B cell (primary cell): Measurements from ENCODE around the gene PCBP1. TPM values are rescaled to one million over a fixed set of nuclear protein-coding genes. Genes with fewer than 3 reads are reported as not detected.

Experiments
- ATAC-seq: fragments of 200-7000 bp; cut with Tn5 transposase; one replicate; pipeline ENCODE4 v1.10.0; 2021; ENCODE audit warnings: low read depth, mild to moderate bottlenecking, moderate number of reproducible peaks, moderate library complexity
- CTCF ChIA-PET: fragments of 350-600 bp; sonication (Branson Sonifier 250); formaldehyde crosslinking; loops from one replicate; lab custom pipeline; 2021; ENCODE audit warnings: antibody characterized with exemption, inconsistent platforms; lab: Charles Lee
- POLR2A ChIA-PET: fragments of 350-600 bp; sonication (Branson Sonifier 250); formaldehyde crosslinking; loops from one replicate; lab custom pipeline; 2021; ENCODE audit warnings: antibody characterized with exemption; lab: Charles Lee
- DNase-seq: peaks from one replicate; pipeline ENCODE4 v3.0.0; 2013
- H2AFZ ChIP-seq: 2 replicates; pipeline ENCODE4 v1.6.1; 2012; ENCODE audit warnings: mild to moderate bottlenecking, low read depth, low read length; ENCODE audit not compliant: insufficient read depth, poor library complexity, severe bottlenecking
- H3K27ac ChIP-seq, 2 donors: 1 replicate in 1 of 2; 2 replicates in 1 of 2; pipeline ENCODE4 v1.5.1; 2012 to 2013; ENCODE audit warnings: low read length in 2 of 2, mild to moderate bottlenecking in 2 of 2, moderate library complexity in 1 of 2
- H3K27me3 ChIP-seq, 4 experiments: fragments of 200-600 bp in 1 of 4; sonication (generic) in 1 of 4; replicated peaks in 1 of 4; 1 replicate in 2 of 4; 2 replicates in 2 of 4; pipeline versions ENCODE4 v1.6.1 to v1.7.0; 2013 to 2016; ENCODE audit warnings: low read length in 3 of 4, mild to moderate bottlenecking in 2 of 4, mixed read lengths in 1 of 4, moderate library complexity in 1 of 4; ENCODE audit not compliant: insufficient read depth in 4 of 4, control insufficient read depth in 3 of 4; ENCODE audit errors: control extremely low read depth in 1 of 4
- H3K36me3 ChIP-seq, 2 experiments: replicated peaks in 1 of 2; 1 replicate in 1 of 2; 2 replicates in 1 of 2; pipeline versions ENCODE4 v1.6.1 to v1.7.1; 2013; ENCODE audit warnings: low read length in 1 of 2; ENCODE audit not compliant: insufficient read depth in 2 of 2, control insufficient read depth in 1 of 2; ENCODE audit errors: control extremely low read depth in 1 of 2, extremely low read depth in 1 of 2
- H3K4me1 ChIP-seq, 2 donors: fragments of 200-600 bp in 1 of 2; sonication (generic) in 1 of 2; 1 replicate in 1 of 2; 2 replicates in 1 of 2; pipeline versions ENCODE4 v1.5.1 to v1.6.1; 2013 to 2017; ENCODE audit warnings: low read length in 2 of 2; ENCODE audit not compliant: control insufficient read depth in 2 of 2, insufficient read depth in 2 of 2
- H3K4me2 ChIP-seq: replicated peaks from 2 replicates; pipeline ENCODE3; 2012; ENCODE audit warnings: mild to moderate bottlenecking, low read depth, low read length; ENCODE audit not compliant: poor library complexity, severe bottlenecking
- H3K4me3 ChIP-seq, 5 experiments: fragments of 200-600 bp in 1 of 5; sonication (generic) in 1 of 5; 1 replicate in 3 of 5; 2 replicates in 2 of 5; pipeline versions ENCODE4 v1.5.1 to v1.7.0; 2011 to 2016; ENCODE audit warnings: low read length in 4 of 5, mild to moderate bottlenecking in 4 of 5, low read depth in 2 of 5, control low read depth in 1 of 5, moderate library complexity in 1 of 5; ENCODE audit not compliant: insufficient read depth in 1 of 5; ENCODE audit errors: control extremely low read depth in 1 of 5, extremely low read depth in 1 of 5
- H3K79me2 ChIP-seq: fragments of 200-600 bp; sonication (generic); one replicate; pipeline ENCODE4 v1.6.0; 2016; ENCODE audit warnings: low read length; ENCODE audit not compliant: control insufficient read depth, insufficient read depth
- H3K9ac ChIP-seq: fragments of 200-600 bp; sonication (generic); 2 replicates; pipeline ENCODE4 v1.6.1; 2017; ENCODE audit warnings: mild to moderate bottlenecking, low read length, moderate library complexity
- H3K9me3 ChIP-seq, 3 donors: one replicate each; pipeline versions ENCODE4 v1.6.1 to v1.7.1; 2013; ENCODE audit warnings: low read length in 2 of 3; ENCODE audit not compliant: control insufficient read depth in 2 of 3, insufficient read depth in 1 of 3; ENCODE audit errors: control extremely low read depth in 1 of 3
- H4K20me1 ChIP-seq: 2 replicates; pipeline ENCODE4 v1.6.0; 2012; ENCODE audit warnings: mild to moderate bottlenecking, low read length; ENCODE audit not compliant: insufficient read depth, control insufficient read depth, poor library complexity, severe bottlenecking
- H3K27ac Mint-ChIP-seq: one replicate; pipeline ENCODE4 v1.8.0; 2021; ENCODE audit warnings: mixed read lengths
- H3K27me3 Mint-ChIP-seq: one replicate; pipeline ENCODE4 v1.8.0; 2021; ENCODE audit warnings: mixed read lengths
- H3K4me1 Mint-ChIP-seq: one replicate; pipeline ENCODE4 v1.8.0; 2021; ENCODE audit warnings: mixed read lengths
- H3K4me3 Mint-ChIP-seq: one replicate; pipeline ENCODE4 v1.8.0; 2021; ENCODE audit warnings: mixed read lengths
- H3K9me3 Mint-ChIP-seq: one replicate; pipeline ENCODE4 v1.8.0; 2022; ENCODE audit warnings: mixed read lengths; ENCODE audit not compliant: insufficient read depth
- WGBS: methylation state at CpG from one replicate; pipeline ENCODE4 v1.1.5; 2013; ENCODE audit warnings: missing lambda C conversion rate; ENCODE audit not compliant: insufficient coverage; 5-methylcytosine and 5-hydroxymethylcytosine counted together
- intact Hi-C: fragments of 100-400 bp; cut with micrococcal nuclease; formaldehyde crosslinking; loops from one replicate; pipeline ENCODE4 v1.10.0; 2022
- polyA plus RNA-seq: library from polyadenylated mRNA; depleted of rRNA; stranded (reverse); fragments of >200 nt; gene quantifications from 2 replicates; pipeline ENCODE4 v1.2.3, GENCODE V29; 2012
- total RNA-seq, 2 donors: library from RNA; stranded (reverse); fragments of 120-200 nt in 1 of 2; gene quantifications; 1 replicate in 1 of 2; 2 replicates in 1 of 2; pipeline versions ENCODE4 v1.2.3 to v1.2.4, GENCODE V29; 2013 to 2022
- TF ChIP-seq, protein P1 (sequence below): fragments of 200-600 bp; IDR thresholded peaks from one replicate; pipeline ENCODE4 v1.8.0; 2022; ENCODE audit warnings: antibody characterized with exemption, mild to moderate bottlenecking

Gene PCBP1
- total and polyA plus RNA-seq, 2 donors (not counting 1 experiment from before 2014, with no cell fraction given), result 172 to 327 TPM

DNA sequence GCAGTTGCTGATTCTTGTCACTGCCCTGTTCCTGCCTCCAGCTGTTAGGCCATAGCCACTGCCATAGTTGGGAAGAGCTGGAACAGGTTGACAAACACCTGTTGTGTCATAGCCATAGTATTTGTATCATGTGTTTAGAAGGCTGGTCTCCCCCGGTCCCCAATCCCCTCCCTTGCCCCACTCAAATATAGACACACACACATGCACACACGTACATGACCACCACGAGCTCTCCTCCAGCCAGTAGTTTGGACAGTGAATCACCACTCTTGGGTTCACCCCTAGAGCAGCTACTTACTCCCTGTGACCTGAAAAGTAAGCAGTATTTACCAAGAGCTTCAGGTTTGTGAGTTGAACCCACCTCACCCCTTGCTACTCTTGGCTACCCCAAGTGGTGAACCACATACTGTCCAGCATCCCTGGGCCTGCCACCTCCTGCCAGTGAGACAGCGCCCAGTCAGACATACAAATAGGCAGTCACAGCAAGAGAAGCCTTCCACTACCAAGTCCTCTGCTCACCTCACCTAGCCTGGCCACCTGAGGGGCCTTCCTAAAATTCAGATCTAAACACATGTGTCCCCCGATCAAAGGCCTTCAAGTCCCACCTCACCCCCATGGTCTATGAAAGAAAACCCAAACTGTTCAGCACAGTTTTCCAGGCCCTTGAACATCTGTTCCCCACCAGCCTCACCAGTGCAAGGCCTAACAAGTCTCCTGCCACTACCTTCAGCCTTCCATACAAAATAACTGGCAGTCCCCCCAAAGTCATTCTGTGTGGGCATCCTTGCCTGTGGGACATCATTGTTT lies 7.1 kb downstream of the PCBP1 start:
- ChIA-PET POLR2A (interaction anchor here (0.6 to 6.1 kb wide), 18 partner anchors 8 to 1028 kb away, joined by 3 to 43 read pairs (median 8); partner anchors contain the start of genes C2orf42, MXD1 and PCBP1), CTCF (interaction anchor here (0.8 to 4.5 kb wide), 10 partner anchors 9 to 180 kb away, joined by 3 to 22 read pairs (median 11); partner anchors contain the start of gene MXD1)
- peak overlapping the region; percentile 65 for H2AFZ ChIP-seq
- peak; percentile 5 for ATAC-seq
- H3K27me3 Mint-ChIP-seq, result no peaks in the 10 kb centered on the region
- TF ChIP-seq, protein P1, sequence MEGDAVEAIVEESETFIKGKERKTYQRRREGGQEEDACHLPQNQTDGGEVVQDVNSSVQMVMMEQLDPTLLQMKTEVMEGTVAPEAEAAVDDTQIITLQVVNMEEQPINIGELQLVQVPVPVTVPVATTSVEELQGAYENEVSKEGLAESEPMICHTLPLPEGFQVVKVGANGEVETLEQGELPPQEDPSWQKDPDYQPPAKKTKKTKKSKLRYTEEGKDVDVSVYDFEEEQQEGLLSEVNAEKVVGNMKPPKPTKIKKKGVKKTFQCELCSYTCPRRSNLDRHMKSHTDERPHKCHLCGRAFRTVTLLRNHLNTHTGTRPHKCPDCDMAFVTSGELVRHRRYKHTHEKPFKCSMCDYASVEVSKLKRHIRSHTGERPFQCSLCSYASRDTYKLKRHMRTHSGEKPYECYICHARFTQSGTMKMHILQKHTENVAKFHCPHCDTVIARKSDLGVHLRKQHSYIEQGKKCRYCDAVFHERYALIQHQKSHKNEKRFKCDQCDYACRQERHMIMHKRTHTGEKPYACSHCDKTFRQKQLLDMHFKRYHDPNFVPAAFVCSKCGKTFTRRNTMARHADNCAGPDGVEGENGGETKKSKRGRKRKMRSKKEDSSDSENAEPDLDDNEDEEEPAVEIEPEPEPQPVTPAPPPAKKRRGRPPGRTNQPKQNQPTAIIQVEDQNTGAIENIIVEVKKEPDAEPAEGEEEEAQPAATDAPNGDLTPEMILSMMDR, result no peak
- no peaks in the 10 kb centered on the region for H3K27me3 ChIP-seq
- H3K27ac Mint-ChIP-seq, result peak overlapping the region; percentile 98
- intact Hi-C loops, result loop anchor here (2.0 kb wide), 2 partner anchors 14 to 48 kb away; no protein-coding TSS in a partner anchor
- H3K9me3 Mint-ChIP-seq, result no peaks in the 10 kb centered on the region
- peaks cover 55% of the 10 kb centered on the region for H3K79me2 ChIP-seq
- no peak for DNase-seq
- peaks cover 0 to 8% of the 10 kb centered on the region in 2 experiments for H3K36me3 ChIP-seq
- H3K4me3 ChIP-seq, result peak overlapping the region; percentile 29 to 68 (median 57)
- peaks cover 54% of the 10 kb centered on the region for H3K4me1 Mint-ChIP-seq
- H3K4me1 ChIP-seq, result peaks cover 50 to 67% of the 10 kb centered on the region in 2 donors
- 77% methylated on average over 5 of the region's 5 CpGs for WGBS
- peak overlapping the region; percentile 83 to 87 for H3K27ac ChIP-seq
- peak overlapping the region; percentile 77 for H3K4me2 ChIP-seq
- H3K4me3 Mint-ChIP-seq, result peak overlapping the region; percentile 86
- H3K9me3 ChIP-seq, result no peaks in the 10 kb centered on the region
- H4K20me1 ChIP-seq, result no peaks in the 10 kb centered on the region
- H3K9ac ChIP-seq, result peak overlapping the region; percentile 63
